Heart right ventricle (tissue), 16 donors: ENCODE measurements around the gene ACTN4. TPM values are rescaled to one million over a fixed set of nuclear protein-coding genes. Genes with fewer than 3 reads are reported as not detected.
A peak's percentile ranks its signal among the peaks of the same experiment; 100 is the strongest.

Experiments
- ATAC-seq, 8 donors: fragments of 200-7000 bp; cut with Tn5 transposase; one replicate each; pipeline ENCODE4 v1.9.1; 2020; ENCODE audit warnings: mild to moderate bottlenecking in 8 of 8, moderate library complexity in 8 of 8, moderate number of reproducible peaks in 1 of 8
- DNase-seq, 2 donors: peaks; one replicate each; pipeline ENCODE4 v3.0.0-alpha.2; 2020
- H3K27ac ChIP-seq, 10 donors: fragments of 200-600 bp; sonication (generic) in 2 of 10; one replicate each; pipeline versions ENCODE4 v1.5.0 to v1.8.0; 2020 to 2022; ENCODE audit warnings: mild to moderate bottlenecking in 3 of 10
- H3K27me3 ChIP-seq, 7 donors: fragments of 200-600 bp; one replicate each; pipeline ENCODE4 v1.8.0; 2021 to 2022; ENCODE audit warnings: mild to moderate bottlenecking in 2 of 7
- H3K36me3 ChIP-seq, 9 donors: fragments of 200-600 bp; sonication (generic) in 1 of 9; one replicate each; pipeline versions ENCODE4 v1.5.0 to v1.8.0; 2020 to 2022; ENCODE audit warnings: mild to moderate bottlenecking in 2 of 9
- H3K4me1 ChIP-seq, 9 donors: fragments of 200-600 bp; sonication (generic) in 1 of 9; one replicate each; pipeline versions ENCODE4 v1.5.0 to v1.8.0; 2020 to 2022; ENCODE audit warnings: mild to moderate bottlenecking in 4 of 9
- H3K4me3 ChIP-seq, 10 donors: fragments of 200-600 bp; sonication (generic) in 2 of 10; one replicate each; pipeline versions ENCODE4 v1.5.0 to v1.8.0; 2020 to 2022; ENCODE audit warnings: mild to moderate bottlenecking in 7 of 10, moderate library complexity in 2 of 10
- H3K9me3 ChIP-seq, 11 donors: fragments of 200-600 bp in 10 of 11; sonication (generic) in 2 of 11; one replicate each; pipeline versions ENCODE4 v1.5.0 to v1.8.0; 2013 to 2022; ENCODE audit warnings: mild to moderate bottlenecking in 2 of 11, control low read depth in 1 of 11, moderate library complexity in 1 of 11
- CTCF ChIP-seq, 9 donors: fragments of 200-600 bp; sonication (generic) in 2 of 9; IDR thresholded peaks; one replicate each; pipeline versions ENCODE4 v1.5.0 to v1.8.0; 2021 to 2022; ENCODE audit warnings: antibody characterized with exemption in 9 of 9, mild to moderate bottlenecking in 5 of 9, moderate library complexity in 1 of 9
- WGBS, 2 donors: extraction: QIAGEN DNeasy Blood & Tissue Kit; methylation state at CpG; one replicate each; pipeline ENCODE4 v1.1.7; 2013; ENCODE audit warnings: inconsistent platforms in 1 of 2; 5-methylcytosine and 5-hydroxymethylcytosine counted together
- intact Hi-C, 10 donors: fragments of 100-400 bp; cut with DNase I; formaldehyde crosslinking; loops; one replicate each; pipeline versions ENCODE4 v1.11.1 to v1.14.2; 2022
- polyA plus RNA-seq, 2 donors: library from polyadenylated mRNA; stranded (reverse); fragments of 200-250 nt; gene quantifications; one replicate each; pipeline ENCODE4 v1.2.3, GENCODE V29; 2013
- total RNA-seq, 10 donors: library from RNA; stranded (reverse); fragmentation: NEBNext Ultra II Directional in 3 of 10; extraction: Animal tissue kit (Norgen Biotek cat#: 25700) in 3 of 10; gene quantifications; one replicate each; pipeline versions ENCODE4 v1.2.1 to v1.2.4, GENCODE V29; 2021 to 2023
- donor health status: Arrhythmogenic right ventricular cardiomyopathy.
- donor health status: ischemic (EF 13 %, LVEDD 7.1; RV severe dilation, severe dysfunction).
- donor health status: healthy with polysubstance abuse.
- donor health status: DM: no; HTN: yes; CAD: no.
- donor health status: DM: no; HTN: no; CAD: no.
- donor health status: ischemic (EF 25% LVEDD 6.9; RV normal size, moderate dysfunction).
- donor health status: ischemic (EF 25% LVEDD 5.7; RV mildly dilated, moderate dysfunction).
- donor health status: healthy.
- donor health status: DM: yes; HTN: yes; CAD: no.
- donor health status: Ischemic cardiomyopathy.
- donor health status: ischemic (EF 35%, LVEDD 5.7; RV mildly dilated, moderate dysfunction).
- donor health status: nonischemic (EF 11% LVEDD 7.7; RV severe dilation, severe dysfunction).
- donor health status: DM: yes; HTN: yes; CAD: no.
- donor health status: PGD.
- donor health status: ischemic (EF 29% LVEDD 5.4; RV normal size, mild dysfunction).
- donor health status: nonischemic (EF 23%, LVEDD 6.1; RV moderate dilation, normal function).

Gene ACTN4
- total and polyA plus RNA-seq, 12 donors, result 92.4 to 291 (median 149) TPM

GRCh38 chr19:38709671-38710415 lies 62.4 kb downstream of the ACTN4 start:
- H3K4me3 ChIP-seq, result no peak overlapping the region
- ATAC-seq (peak in 6 of 8 donors; percentile 1 to 20 (median 2)), DNase-seq (no peak)
- H3K27ac ChIP-seq, result peak overlapping the region; percentile 70 to 93 (median 84)
- H3K27me3 ChIP-seq, result no peaks in the 10 kb centered on the region
- peaks cover 0 to 100% (median 71%) of the 10 kb centered on the region in 9 donors for H3K36me3 ChIP-seq
- WGBS, 2 donors, result 57 to 60% methylated on average over 27 of the region's 27 CpGs
- no peak for TF ChIP-seq CTCF (IDR thresholded peaks at IDR 0.05)
- no peaks in the 10 kb centered on the region for H3K9me3 ChIP-seq
- H3K4me1 ChIP-seq, result peaks cover 89 to 100% (median 100%) of the 10 kb centered on the region in 9 donors
- intact Hi-C loops, result loop anchor here in 7 of 10 donors (5.0 kb wide), 4 partner anchors 43 to 63 kb away; partner anchors contain the start of gene ACTN4 (in 2 of the 7)

GRCh38 chr19:38710416-38710702 lies 62.9 kb downstream of the ACTN4 start:
- no peak overlapping the region for H3K4me3 ChIP-seq
- no peak for DNase-seq
- H3K4me1 ChIP-seq, result peaks cover 87 to 100% (median 99%) of the 10 kb centered on the region in 9 donors
- H3K27ac ChIP-seq, result peak overlapping the region; percentile 57 to 93 (median 84)
- H3K27me3 ChIP-seq, result no peaks in the 10 kb centered on the region
- WGBS, 2 donors, result 38 to 46% methylated on average over 2 of the region's 2 CpGs
- H3K36me3 ChIP-seq, result peaks cover 0 to 100% (median 70%) of the 10 kb centered on the region in 9 donors
- intact Hi-C loops, result loop anchor here in 2 of 10 donors (5.0 kb wide), 2 partner anchors 48 to 58 kb away; no protein-coding TSS in a partner anchor
- no peak for ATAC-seq
- TF ChIP-seq CTCF (IDR thresholded peaks at IDR 0.05), result no peak
- no peaks in the 10 kb centered on the region for H3K9me3 ChIP-seq

GRCh38 chr19:38710928-38711725 lies 63.7 kb downstream of the ACTN4 start:
- Histone ChIP-seq H3K36me3 (peaks cover 0 to 100% (median 71%) of the 10 kb centered on the region in 9 donors), H3K9me3 (no peaks in the 10 kb centered on the region), H3K4me3 (no peak overlapping the region), H3K4me1 (peaks cover 81 to 100% (median 93%) of the 10 kb centered on the region in 9 donors), H3K27ac (peak overlapping the region; percentile 63 to 93 (median 84)), H3K27me3 (no peaks in the 10 kb centered on the region)
- intact Hi-C loops, result loop anchor here in 2 of 10 donors (5.0 kb wide), 2 partner anchors 49 to 59 kb away; no protein-coding TSS in a partner anchor
- WGBS, 2 donors, result 57 to 61% methylated on average over 25 of the region's 25 CpGs
- DNase-seq, result no peak
- ATAC-seq, result peak in 2 of 8 donors; percentile 0 to 7
- TF ChIP-seq CTCF (IDR thresholded peaks at IDR 0.05), result no peak

- intact Hi-C loops, result loop anchor here in 2 of 10 donors (5.0 kb wide), 2 partner anchors 49 to 59 kb away; no protein-coding TSS in a partner anchor
- ATAC-seq (peak in 7 of 8 donors; percentile 12 to 59 (median 37)), DNase-seq (peak in 1 of 2 donors; percentile 60)
- Histone ChIP-seq H3K27me3 (no peaks in the 10 kb centered on the region), H3K4me1 (peaks cover 75 to 100% (median 90%) of the 10 kb centered on the region in 9 donors), H3K36me3 (peaks cover 0 to 100% (median 66%) of the 10 kb centered on the region in 9 donors), H3K4me3 (no peak overlapping the region), H3K27ac (peak overlapping the region; percentile 63 to 93 (median 84)), H3K9me3 (no peaks in the 10 kb centered on the region)
- 31 to 32% methylated on average over 12 of the region's 12 CpGs for WGBS, 2 donors
- TF ChIP-seq CTCF (IDR thresholded peaks at IDR 0.05), result no peak
Measured at GRCh38 chr19:38711726-38712153, 64.3 kb downstream of the ACTN4 start.
